Stimulated activated CD4-positive, alpha-beta T cell treated with anti-CD3 and anti-CD28 coated beads, Interleukin-1b, Interleukin-23, amount 100 ng/mL, for 1 hour (primary cell): ENCODE data around the gene CX3CR1.
"Not testable (repeated sequence)": the region's sequence is repeated elsewhere in the genome, so short reads cannot be mapped to it uniquely, and the experiment has no call there.

Experiments
- DNase-seq, 2 donors: peaks; one replicate each; pipeline ENCODE4 v3.0.0-alpha.2; 2020; ENCODE audit warnings: low read depth in 2 of 2

CX3CR1 gene, protein sequence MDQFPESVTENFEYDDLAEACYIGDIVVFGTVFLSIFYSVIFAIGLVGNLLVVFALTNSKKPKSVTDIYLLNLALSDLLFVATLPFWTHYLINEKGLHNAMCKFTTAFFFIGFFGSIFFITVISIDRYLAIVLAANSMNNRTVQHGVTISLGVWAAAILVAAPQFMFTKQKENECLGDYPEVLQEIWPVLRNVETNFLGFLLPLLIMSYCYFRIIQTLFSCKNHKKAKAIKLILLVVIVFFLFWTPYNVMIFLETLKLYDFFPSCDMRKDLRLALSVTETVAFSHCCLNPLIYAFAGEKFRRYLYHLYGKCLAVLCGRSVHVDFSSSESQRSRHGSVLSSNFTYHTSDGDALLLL

DNA sequence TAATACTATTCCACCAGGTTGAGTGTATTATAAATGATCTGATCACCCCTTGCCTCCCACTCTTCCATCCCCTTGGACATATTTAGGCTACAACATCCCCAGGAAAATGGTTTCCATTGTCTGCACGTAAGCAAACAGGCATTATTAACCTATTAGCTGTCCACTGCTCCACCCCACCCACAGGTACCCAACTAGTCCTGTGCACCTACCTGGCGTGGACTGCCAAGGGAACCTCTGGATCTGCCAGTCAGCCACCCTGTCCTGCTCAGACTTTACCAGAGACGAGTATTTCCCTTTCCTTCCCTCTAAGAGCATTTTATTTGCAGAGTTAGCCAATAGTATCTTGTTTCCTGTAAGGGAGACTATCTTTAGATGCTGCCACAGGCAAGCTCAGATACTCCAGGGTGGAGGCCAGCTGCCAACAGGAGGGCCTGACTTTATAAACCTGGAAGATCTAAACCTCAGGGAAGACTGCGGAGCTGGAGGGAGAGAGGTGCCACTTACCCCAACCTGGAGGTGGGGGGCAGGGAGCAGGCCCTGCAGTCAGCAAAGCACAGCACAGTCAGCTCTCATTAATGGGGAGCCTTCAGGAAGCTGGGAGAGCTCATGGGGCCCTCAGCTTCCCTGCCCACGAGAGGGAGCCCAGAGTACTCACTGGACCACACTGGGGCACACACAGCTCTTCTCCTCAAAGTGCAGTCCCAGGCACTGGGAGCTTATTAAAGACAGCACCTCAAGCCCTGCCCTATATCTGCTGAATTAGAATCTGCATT is at the start of gene CX3CR1:
Gene CX3CR1 (minus strand): TSS at position 292 of the 773 bp plus-strand sequence. CDS start 13,527 bp downstream, outside the sequence.
- DNase-seq: no peak

DNA sequence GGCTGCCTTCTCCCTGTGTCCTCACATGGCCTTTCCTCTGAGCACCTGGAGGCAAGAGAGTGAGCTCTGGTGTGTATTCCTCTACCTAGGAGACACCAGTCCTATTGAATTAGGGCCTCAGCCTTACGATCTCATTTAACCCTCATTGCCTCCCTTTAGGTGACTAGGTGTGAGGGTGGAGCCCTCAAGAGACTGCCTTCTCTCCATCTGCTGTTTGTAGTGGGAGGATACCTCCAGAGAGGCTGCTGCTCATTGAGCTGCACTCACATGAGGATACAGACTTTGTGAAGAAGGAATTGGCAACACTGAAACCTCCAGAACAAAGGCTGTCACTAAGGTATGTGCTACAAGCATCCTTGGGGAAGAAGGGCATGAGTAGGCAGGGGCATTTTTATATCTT is 49.7 kb upstream of the CX3CR1 start, which contains the start of gene CCR8:
Gene CCR8 (plus strand): TSS at position 217 of the 400 bp plus-strand sequence. CDS start 2,623 bp downstream, outside the sequence.
- no peak for DNase-seq

DNA sequence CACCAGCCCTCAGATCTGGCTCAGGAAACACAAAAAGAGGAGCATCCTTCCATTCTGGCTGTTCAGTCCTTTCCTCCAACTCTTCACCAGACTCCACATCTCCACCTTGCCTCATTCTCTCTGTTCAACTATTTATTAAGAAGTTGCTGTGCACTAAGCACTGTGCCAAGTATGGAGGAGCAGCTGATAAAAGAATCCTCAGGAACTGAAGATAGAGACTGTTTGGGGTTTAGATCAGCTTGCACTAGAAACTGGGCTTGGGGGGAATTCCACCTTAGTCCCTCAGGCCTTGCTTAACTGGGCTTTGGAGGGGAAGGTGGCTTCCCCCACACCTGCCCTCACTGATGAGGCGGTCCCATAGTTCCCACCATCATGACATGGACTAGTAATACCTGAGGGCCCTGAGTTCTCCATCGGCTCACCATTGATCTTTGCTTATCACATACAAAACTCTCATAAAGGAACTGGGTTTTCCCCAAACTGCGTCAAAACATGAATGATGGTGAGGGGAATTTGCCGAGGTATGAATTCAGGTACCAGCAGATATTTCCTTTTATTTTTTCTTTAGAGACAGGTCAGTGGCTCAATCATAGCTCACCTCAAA is 48.0 kb upstream of the CX3CR1 start:
- DNase-seq: no peak

DNA sequence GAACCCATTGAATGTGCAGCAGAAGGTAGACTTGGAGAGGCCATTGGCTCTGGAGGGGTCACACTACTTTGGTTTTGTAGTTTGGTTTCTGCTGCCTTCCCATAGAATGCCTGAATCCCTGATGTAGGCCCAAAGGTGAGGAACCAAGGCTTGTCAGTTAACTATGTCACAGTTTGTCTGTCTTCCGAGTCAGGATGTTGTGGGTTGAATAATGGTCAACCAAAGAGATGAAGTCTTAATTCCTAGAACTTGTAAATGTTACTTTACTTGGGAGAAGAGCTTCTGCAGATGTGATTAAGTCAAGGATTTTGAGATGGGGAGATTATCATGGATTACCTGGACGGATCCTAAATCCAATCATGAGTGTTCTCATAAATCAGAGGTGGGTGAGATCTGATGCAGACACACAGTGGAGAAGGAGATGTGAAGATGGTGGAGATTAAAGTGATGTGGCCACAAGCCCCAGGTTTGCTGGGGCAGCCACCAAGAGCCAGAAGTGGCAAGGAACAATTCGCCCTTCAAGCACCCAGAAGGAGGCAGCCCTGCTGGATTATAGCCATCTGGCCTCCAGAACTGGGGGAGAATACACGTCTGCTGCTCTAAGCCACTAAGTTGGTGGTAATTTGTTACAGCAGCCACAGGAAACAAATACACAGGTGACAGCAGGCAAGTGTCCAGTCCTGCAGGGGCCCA is 47.4 kb upstream of the CX3CR1 start:
- no peak for DNase-seq

DNA sequence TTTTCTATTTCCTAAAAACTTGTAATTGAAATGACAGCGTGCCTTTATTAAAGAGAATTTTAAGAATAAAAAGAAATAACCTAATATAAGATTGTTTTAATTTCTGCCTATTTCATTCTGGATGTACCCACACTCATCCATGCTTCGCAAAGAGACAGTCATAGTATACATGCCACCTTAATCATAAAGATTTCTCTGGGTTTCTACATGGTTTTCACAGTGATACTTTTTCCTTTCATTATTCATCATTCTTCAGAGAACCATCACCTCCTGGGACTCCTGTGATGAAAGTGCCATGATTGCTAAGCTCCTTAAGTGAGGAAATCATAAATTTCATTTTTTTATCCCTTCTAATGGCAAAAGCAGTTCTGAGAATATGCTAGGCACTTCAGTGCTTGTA is 45.4 kb upstream of the CX3CR1 start:
- no peak for DNase-seq

DNA sequence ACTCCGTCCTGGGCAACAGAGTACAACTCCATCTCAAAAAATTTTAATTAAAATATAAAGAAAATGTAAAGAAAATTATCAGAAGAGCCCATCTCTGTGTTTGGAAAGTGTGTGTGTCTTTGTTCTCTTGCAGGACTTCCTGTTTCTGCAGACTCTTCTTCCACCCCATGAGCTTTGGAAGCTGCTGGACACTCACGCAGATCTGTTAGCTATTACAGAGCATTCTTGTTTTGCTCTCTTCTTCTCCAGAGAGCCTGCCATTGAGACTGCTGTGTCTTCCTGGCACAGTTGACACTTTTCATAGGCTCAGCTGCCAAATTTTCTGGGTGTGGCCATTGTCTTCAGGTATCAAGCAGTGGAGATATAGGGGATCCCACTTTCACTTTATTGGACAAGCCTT is 43.7 kb upstream of the CX3CR1 start:
- no peak for DNase-seq

DNA sequence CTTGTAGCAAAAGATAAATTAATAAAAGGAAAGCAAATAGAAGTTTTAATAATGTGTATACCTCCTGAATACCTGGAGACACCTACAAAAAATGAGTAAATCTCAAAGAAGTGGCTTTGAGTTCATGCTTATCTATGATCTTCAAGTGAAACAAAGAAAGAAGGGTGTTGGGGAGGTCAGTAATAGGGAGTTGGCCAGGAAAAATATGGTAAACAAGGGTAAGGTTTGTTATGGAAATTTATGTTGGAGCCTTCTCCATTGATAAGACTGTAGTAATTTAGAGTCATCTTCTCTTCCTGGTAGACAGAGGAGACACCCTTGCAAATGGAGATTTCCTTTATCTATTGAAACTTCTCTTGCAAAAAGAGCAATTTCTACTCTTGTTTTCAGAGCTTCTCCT is 43.1 kb upstream of the CX3CR1 start:
- no peak for DNase-seq

DNA sequence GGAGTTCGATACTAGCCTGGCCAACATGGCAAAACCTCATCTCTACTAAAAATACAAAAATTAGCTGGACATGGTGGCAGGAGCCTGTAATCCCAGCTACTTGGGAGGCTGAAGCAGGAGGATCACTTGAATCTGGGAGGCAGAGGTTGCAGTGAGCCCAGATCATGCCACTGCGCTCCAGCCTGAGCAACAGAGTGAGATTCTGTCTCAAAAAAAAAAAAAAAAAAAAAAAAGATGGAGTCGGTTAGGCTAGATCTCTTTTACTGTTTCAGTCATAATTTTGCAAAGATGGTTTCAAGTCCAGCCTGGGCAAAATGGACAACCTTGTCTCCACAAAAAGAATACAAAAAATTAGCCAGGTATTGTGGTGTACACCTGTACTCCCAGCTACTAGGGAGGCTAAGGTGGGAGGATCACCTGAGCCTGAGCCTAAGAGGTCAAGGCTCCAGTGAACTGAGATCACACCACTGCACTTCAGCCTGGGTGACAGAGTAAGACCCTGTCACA is 42.4 kb upstream of the CX3CR1 start:
- DNase-seq: not testable (repeated sequence)

DNA sequence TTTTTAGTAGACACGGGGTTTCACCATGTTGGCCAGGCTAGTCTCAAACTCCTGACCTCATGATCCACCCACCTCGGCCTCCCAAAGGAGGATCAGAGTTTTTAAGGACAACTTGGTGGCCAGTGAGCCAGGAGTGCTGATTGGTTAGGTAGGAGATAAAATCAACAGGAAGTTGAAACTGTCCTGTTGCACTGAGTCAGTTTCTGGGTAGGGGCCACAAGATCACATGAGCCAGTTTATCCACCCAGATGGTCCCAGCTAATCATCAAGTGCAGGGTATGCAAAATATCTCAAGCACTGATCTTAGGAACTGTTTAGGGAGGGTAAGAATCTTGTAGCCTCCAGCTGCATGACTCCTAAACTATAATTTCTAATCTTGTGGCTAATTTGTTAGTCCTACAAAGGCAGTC is 41.7 kb upstream of the CX3CR1 start:
- not testable (repeated sequence) for DNase-seq

DNA sequence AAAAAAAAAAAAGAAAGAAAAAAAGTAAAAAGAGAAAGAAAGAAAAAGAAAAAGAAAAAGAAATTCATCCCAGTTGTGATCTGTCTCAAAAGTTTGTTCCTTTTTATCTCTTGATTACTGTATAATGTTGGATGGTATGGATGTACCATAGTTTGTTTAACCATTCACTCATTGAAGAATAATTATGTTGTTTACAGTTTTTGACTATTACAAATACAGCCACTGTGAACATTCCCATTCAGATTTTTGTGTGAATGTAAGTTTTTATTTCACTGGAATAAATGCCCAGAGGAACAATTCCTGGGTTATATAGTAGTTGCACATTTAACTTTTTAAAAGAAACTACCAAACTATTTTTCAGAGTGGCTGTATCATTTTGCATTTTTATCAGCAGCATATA is 39.4 kb upstream of the CX3CR1 start:
- DNase-seq: no peak

DNA sequence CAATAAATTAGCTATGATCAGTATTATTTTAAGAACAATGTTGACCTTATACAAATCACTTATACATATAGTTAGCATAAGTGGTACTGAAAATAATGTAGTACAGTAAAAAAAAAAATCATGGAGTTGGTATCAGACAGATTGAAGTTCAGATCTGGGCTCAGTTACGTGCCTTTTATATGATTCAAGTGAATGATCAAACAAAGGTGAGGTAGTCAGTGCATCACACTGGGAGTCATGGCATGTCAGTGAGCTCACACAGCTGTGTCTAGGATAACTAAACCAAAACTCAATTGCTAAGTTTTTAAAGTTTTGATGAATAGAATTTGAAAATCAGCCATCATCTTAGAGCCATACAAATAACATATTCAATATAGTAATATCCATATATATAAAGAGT is 38.5 kb upstream of the CX3CR1 start:
- DNase-seq: no peak

DNA sequence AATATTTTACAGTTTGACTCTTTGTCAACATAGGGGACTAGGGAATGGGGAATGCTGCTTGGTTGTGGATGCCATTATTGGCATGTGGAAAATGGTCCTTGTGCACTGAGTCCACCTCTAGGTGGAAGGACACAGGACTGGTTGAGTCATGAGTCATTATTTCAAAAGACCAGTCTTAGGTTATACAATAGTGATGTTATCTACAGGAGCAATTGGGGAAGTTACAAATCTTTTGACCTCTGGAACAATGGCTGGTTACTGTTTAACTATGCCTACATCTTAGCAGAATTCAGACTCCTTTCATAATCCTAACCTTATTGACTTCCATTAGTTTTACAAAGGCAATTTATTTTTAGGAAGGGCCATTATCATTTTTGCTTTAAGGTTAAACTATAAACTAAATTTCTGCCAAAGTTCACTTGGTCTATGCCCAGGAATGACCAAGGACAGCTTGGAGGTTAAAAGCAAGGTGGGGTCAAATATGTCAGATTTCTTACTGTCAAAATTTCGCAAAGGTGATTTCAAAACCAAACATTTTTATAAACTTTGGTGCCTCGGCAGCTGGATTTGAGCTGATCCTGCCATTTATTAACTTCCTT is 37.8 kb upstream of the CX3CR1 start:
- DNase-seq: no peak

DNA sequence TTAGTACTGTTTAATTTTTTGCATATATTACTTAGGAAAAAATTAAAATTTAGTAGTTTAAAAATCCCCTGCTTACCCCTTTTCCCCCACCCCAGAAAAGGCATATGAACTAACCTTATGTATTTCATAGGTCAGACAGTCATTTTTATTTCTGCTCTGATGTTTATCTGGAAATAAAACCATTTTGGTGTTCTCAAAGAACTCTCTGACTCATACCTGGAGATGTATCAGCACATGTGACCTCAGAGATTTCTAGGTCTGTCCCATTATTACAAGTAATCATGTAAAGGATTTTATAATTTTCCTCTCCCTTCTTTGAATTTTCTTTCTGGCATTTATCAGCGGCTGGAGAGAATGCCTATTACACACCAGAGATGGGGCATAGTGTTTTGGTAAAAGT is 35.6 kb upstream of the CX3CR1 start:
- DNase-seq: no peak

DNA sequence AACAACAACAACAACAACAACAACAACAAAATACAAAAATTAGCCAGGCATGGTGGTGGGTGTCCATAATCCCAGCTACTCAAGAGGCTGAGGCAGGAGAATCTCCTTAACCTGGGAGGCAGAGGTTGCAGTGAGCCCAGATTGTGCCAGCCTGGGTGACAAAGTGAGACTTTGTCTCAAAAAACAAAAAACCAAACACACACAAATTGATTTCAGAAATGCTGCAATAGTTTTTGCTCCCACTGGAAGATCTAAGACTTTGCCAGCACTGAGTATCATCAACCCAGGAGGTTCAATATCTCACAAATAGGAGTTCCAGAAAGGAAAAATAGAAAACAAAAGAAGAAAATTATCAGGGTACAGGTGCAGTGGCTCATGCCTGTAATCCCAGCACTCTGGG is 33.5 kb upstream of the CX3CR1 start:
- no peak for DNase-seq

DNA sequence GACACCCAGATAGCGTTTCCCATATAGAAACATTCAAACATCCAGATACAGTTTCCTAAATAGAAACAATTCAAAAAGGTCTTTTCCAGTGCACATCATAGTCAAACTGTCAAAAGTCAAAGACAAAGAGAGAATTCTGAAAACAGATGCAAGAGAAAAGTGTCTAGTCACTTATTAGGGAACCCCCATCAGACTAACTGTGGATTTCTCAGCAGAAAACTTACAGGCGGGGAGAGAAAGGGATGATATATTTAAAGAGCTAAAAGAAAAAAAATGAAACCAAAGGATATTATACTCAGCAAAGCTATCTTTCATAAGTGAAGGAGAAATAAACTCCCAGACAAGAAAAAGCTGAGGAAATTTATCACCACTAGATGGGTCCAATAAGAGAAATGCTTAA is 22.3 kb upstream of the CX3CR1 start:
- no peak for DNase-seq

DNA sequence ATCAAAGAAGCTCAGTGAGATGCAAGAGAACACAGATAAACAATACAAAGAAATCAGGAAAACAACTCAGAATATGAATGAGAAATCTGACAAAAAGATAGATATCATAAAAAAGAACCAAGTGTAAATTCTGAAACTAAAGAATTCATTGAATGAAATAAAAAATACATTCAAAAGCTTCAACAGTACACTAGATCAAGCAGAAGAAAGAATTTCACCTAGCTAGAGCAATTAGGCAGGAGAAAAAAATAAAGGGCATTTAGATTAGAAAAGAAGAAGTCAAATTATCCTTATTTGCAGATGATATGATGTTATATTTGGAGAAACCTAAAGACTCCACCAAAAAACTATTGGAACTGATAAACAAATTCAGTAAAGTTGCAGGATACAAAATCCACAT is 19.4 kb upstream of the CX3CR1 start:
- DNase-seq: no peak

DNA sequence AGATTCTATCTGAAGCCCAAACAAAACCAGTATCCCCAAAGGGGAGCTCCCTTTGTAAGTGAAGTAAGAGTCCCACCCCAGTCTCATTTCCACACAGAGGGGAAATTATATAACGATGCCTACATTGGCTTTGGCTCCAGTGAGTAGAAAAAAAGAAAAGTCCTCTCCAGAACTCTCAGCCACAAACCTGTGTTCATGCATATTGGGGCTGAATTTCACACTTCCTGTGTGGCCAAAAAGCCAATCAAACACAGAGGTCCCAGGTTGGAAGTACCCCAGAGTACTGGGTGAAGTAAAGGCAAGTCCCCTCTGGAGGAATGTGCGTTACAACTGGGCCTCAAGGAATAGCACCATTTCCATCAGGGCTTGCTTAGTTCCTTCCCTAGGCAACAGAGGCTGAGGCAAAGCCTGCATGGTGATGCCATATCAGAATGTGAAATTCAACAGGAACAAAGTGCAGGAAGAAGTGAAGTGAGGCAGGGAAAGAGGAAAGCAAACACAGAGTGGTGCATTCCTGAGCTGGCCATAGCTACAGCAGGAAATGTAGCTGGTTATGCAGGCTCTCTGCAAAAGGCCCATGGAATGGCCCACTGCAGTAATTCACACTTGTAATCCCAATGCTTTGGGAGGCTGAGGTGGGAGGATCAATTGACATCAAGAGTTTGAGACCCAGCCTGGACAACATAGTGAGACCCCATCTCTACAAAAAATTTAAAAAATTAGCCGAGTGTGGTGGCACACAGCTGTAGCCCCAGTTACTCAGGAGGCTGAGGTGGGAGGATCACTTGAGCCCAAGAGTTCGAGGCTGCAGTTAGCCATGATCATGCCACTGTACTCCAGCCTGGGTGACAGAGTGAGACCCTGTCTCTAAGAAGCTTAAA is 16.6 kb upstream of the CX3CR1 start:
- DNase-seq: no peak

DNA sequence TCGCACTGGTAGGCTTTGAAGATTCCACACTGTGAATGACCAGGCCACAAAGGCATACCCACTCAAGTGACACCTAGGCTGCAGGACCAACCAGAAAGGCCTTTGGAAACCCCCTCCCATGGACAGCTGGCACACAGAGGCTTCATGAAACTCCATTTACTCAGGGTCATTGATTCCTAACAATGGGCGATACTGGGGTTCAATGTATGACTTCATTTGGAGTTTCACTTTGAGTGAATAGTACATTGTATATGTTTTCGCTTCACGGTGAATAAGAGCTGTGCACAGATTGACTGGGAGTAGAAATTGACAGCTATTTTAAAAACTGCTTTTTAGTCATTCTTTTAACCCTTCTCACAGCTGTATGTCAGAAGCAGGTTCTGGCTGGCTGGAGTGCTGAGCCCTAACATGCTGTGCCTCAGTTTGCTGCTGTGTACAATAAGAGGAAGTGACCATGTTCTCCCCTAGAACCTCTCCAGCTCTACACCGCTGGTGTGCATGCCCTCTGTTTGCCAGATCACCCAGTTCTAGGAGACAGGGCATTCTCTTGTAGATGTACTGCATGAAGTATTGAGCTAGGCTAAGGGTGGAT is 15.4 kb upstream of the CX3CR1 start:
- DNase-seq: no peak

DNA sequence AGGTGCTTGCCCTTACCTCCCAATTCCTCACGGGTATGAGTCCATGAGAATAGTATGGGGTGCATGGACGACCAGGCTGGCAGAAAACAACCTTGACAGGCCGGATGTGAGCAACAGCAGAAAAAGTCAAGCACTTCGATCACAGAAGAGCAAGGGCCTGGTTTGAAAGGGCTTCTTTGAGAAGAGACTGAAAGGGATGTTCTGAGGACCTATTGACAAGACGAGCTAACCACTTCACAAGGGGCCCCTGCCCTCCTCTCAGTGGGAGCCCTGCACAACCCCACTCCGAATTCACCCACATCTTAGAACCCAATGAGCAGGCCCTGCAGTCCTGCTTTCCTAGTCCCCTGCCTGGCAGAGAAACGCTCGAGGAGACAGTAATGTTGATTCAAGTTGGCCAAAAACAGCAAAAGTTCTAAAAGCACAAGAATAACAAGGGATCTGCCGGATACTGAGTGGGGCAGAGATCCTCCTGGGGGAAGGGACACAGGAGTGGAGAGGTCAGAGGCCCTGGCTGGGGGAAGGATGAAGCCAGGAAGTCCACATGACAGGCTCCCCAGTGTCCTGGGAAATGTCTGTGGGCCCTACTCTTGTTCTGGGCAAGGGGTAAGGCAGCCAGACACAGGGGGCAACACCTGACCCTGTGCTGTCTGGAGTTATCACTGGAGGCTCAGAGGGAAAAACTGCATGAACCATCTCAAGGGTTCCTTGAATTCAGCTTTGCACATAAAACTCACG is 14.8 kb upstream of the CX3CR1 start:
- DNase-seq: no peak
